Measurements from ENCODE around the gene MAPK8.

MAPK8 gene

DNA sequence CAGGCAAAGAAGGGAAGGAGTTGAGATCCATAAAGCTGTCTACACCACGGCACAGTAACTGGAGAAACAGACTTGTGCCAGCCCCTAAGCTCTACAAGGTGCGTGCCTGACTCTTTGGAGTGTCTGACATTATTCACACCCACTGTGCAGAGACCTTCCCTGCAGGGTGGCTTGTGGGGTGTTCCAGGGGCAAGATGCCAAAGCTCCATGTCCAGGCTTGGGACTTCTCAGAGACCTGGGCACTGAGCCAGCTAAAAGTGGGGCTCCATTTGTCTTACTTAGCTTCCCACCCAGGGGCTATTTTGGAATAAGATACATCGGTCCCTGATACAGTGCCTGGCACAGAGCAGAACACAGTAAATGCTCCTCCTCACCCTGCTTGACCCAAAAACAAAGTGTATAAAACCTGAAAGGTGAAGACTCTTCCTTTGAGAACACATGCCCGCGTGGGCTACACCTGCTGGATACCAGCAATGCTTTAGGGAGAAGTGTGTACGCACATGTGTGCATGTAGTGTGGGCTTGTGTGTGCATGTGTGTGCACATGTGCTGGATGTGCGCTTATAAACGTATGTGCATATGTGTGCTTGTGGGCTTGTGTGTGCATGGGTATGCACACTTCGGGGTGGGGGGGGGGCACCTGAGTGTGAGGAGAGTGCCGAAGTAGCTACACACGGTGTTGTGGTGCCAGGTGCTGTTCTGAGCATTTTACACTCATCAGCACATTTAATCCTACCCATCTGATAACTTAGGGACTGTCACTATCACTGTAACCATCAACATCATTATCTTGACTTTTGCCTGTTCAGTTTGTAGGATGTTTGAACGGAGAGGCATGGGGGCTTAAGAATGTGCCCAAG is 155.4 kb downstream of the MAPK8 start:
- H3K36me3 ChIP-seq, result no peaks in the 10 kb centered on the region
- H3K4me3 ChIP-seq (ENCODE audit: low read depth, low read length), result no peak overlapping the region
- no peak for TF ChIP-seq CTCF (IDR thresholded peaks at IDR 0.05; ENCODE audit: low read depth, low read length)
- no peak overlapping the region for H3K27ac ChIP-seq
- H3K9me3 ChIP-seq (ENCODE audit: severe bottlenecking), result no peaks in the 10 kb centered on the region
- H3K27me3 ChIP-seq (ENCODE audit: insufficient read depth, low read depth, severe bottlenecking), result no peaks in the 10 kb centered on the region
- DNase-seq, result no peak

DNA sequence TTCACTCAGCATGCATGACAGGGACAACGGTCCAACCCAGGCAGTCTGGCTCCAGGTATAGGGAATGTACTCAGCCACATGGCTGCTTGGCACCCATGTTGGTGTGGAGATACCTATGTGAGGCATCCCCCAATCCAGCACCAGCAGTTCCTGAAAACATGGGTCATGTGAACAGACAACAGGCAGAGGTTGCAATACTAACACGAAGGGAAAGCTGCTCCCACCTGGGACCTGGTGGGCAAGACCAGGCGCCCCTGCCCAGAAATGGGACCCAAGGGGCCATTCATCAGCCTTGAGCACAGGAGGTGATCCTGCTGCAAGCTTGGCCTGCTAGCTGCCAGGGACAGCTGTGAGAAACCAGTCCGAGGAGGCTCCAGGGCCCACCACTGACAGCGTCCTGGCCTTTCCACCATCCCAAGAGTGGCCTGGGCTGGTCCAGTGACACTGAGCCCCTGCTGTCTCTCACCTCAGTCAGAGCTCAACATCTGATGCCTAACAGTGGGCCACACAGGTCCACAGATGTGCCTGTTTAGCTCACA is 156.1 kb downstream of the MAPK8 start:
- H3K9me3 ChIP-seq (ENCODE audit: severe bottlenecking), result no peaks in the 10 kb centered on the region
- no peak for DNase-seq

GRCh38 chr10:48463318-48464003 is 157.0 kb downstream of the MAPK8 start:
- H3K9me3 ChIP-seq (ENCODE audit: severe bottlenecking), result no peaks in the 10 kb centered on the region
- DNase-seq, result peak; percentile 67
- no peak overlapping the region for H3K27ac ChIP-seq
- H3K4me3 ChIP-seq (ENCODE audit: low read depth, low read length), result no peak overlapping the region
- H3K27me3 ChIP-seq (ENCODE audit: insufficient read depth, low read depth, severe bottlenecking), result no peaks in the 10 kb centered on the region
- no peaks in the 10 kb centered on the region for H3K36me3 ChIP-seq
- peak; percentile 17; the same call in 1 of the 2 replicates for TF ChIP-seq CTCF (IDR thresholded peaks at IDR 0.05; ENCODE audit: low read depth, low read length)

More for the DNA sequence above, 156.1 kb downstream of the MAPK8 start:
- Histone ChIP-seq H3K4me3 (ENCODE audit: low read depth, low read length) (no peak overlapping the region), H3K27me3 (ENCODE audit: insufficient read depth, low read depth, severe bottlenecking) (no peaks in the 10 kb centered on the region), H3K27ac (no peak overlapping the region), H3K36me3 (no peaks in the 10 kb centered on the region)
- TF ChIP-seq CTCF (IDR thresholded peaks at IDR 0.05; ENCODE audit: low read depth, low read length), result no peak

DNA sequence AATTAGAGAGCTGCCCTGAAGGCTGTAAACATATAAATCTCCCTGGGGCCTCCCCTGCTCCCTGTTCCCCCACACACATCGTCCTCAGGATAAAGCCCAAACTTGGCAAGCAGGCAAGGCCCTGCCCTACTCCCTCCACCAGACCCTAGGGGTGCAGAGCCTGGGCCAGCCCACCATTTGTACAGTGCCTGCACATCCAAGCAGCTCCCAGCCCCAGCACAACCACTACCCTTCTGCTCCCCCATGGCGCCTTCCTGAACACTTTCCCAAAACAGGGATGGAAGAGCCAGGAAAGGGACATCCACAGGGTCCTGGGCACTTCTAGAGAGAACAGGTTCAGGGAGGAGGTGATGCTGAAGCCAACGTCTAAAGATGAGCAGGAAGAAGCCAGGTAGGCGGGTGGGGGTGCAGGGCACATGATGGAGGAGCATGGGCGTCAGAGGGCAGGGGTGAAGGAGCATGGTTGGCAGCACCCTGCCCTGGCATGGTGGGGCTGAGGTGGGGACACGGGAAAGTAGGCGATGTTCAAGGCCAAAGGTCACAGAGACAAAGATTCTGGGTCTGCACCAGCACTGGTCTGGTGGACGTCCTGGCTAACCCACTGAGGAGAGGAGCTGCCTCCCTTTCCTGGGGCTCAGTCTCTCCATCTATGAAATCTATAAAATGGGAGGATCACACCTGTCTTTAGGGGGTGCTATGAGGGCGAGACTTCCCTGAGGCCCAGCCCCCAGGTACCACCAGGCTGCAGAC is 157.8 kb downstream of the MAPK8 start:
- Histone ChIP-seq H3K27ac (no peak overlapping the region), H3K27me3 (ENCODE audit: insufficient read depth, low read depth, severe bottlenecking) (no peaks in the 10 kb centered on the region), H3K4me3 (ENCODE audit: low read depth, low read length) (no peak overlapping the region), H3K9me3 (ENCODE audit: severe bottlenecking) (no peaks in the 10 kb centered on the region), H3K36me3 (no peaks in the 10 kb centered on the region)
- peak; percentile 7 for DNase-seq
- no peak for TF ChIP-seq CTCF (IDR thresholded peaks at IDR 0.05; ENCODE audit: low read depth, low read length)

GRCh38 chr10:48464871-48465736 is 158.6 kb downstream of the MAPK8 start:
- peak; percentile 64 for DNase-seq
- Histone ChIP-seq H3K27ac (peak overlapping the region; percentile 31), H3K4me3 (ENCODE audit: low read depth, low read length) (peak overlapping the region; percentile 40), H3K36me3 (no peaks in the 10 kb centered on the region), H3K9me3 (ENCODE audit: severe bottlenecking) (no peaks in the 10 kb centered on the region), H3K27me3 (ENCODE audit: insufficient read depth, low read depth, severe bottlenecking) (no peaks in the 10 kb centered on the region)
- TF ChIP-seq CTCF (IDR thresholded peaks at IDR 0.05; ENCODE audit: low read depth, low read length), result no peak

Measured in WERI-Rb-1 (cell line).